ENCODE data around the gene GPR83.

GPR83 gene

GRCh38 chr11:94433049-94433448 is 31.8 kb upstream of the GPR83 start:
- no peak overlapping the region for H3K4me3 ChIP-seq (ENCODE audit: low read depth, low read length)
- TF ChIP-seq CTCF (IDR thresholded peaks at IDR 0.05; ENCODE audit: low read depth, low read length, missing control alignments), result no peak
- in situ Hi-C loops (cut with HindIII; ENCODE audit: low sequenced_read_pairs), result no loop called here
- DNase-seq (ENCODE audit: low read depth), result no peak

GRCh38 chr11:94424662-94425061 is 23.4 kb upstream of the GPR83 start:
- no peak for DNase-seq (ENCODE audit: low read depth)
- in situ Hi-C loops (cut with HindIII; ENCODE audit: low sequenced_read_pairs), result no loop called here
- no peak overlapping the region for H3K4me3 ChIP-seq (ENCODE audit: low read depth, low read length)
- no peak for TF ChIP-seq CTCF (IDR thresholded peaks at IDR 0.05; ENCODE audit: low read depth, low read length, missing control alignments)

- in situ Hi-C loops (cut with HindIII; ENCODE audit: low sequenced_read_pairs), result no loop called here
- H3K4me3 ChIP-seq (ENCODE audit: low read depth, low read length), result no peak overlapping the region
- no peak for DNase-seq (ENCODE audit: low read depth)
- no peak for TF ChIP-seq CTCF (IDR thresholded peaks at IDR 0.05; ENCODE audit: low read depth, low read length, missing control alignments)
These were observed 22.8 kb upstream of the GPR83 start for GRCh38 chr11:94424011-94424410.

- in situ Hi-C loops (cut with HindIII; ENCODE audit: low sequenced_read_pairs), result no loop called here
- H3K4me3 ChIP-seq (ENCODE audit: low read depth, low read length), result no peak overlapping the region
- TF ChIP-seq CTCF (IDR thresholded peaks at IDR 0.05; ENCODE audit: low read depth, low read length, missing control alignments), result no peak
- DNase-seq (ENCODE audit: low read depth), result no peak
These were observed 22.3 kb upstream of the GPR83 start for GRCh38 chr11:94423507-94423906.

GRCh38 chr11:94418123-94418765 is 17.0 kb upstream of the GPR83 start:
- no peak overlapping the region for H3K4me3 ChIP-seq (ENCODE audit: low read depth, low read length)
- TF ChIP-seq CTCF (IDR thresholded peaks at IDR 0.05; ENCODE audit: low read depth, low read length, missing control alignments), result no peak
- in situ Hi-C loops (cut with HindIII; ENCODE audit: low sequenced_read_pairs), result no loop called here
- DNase-seq (ENCODE audit: low read depth), result no peak

GRCh38 chr11:94417386-94417987 is 16.3 kb upstream of the GPR83 start:
- no peak overlapping the region for H3K4me3 ChIP-seq (ENCODE audit: low read depth, low read length)
- TF ChIP-seq CTCF (IDR thresholded peaks at IDR 0.05; ENCODE audit: low read depth, low read length, missing control alignments), result peak; percentile 66
- DNase-seq (ENCODE audit: low read depth), result peak; percentile 33
- in situ Hi-C loops (cut with HindIII; ENCODE audit: low sequenced_read_pairs), result no loop called here
